Mesenchymal stem cell (in vitro differentiated cells and primary cell): ENCODE measurements around the gene ADAM12.

Experiments used
- DNase-seq: peaks from one replicate; pipeline ENCODE4 v3.0.0-alpha.2; 2013
- H2AFZ ChIP-seq: one replicate; pipeline ENCODE4 v1.6.1; 2013; ENCODE audit warnings: low read depth, mild to moderate bottlenecking, control low read depth, inconsistent platforms, low read length, moderate library complexity
- H2AK5ac ChIP-seq: 2 replicates; pipeline ENCODE4 v1.6.1; 2013; ENCODE audit warnings: low read length, moderate library complexity, mild to moderate bottlenecking, inconsistent platforms; ENCODE audit not compliant: severe bottlenecking
- H2BK120ac ChIP-seq: one replicate; pipeline ENCODE4 v1.6.1; 2013; ENCODE audit warnings: low read depth, mild to moderate bottlenecking, inconsistent platforms, low read length, moderate library complexity
- H2BK12ac ChIP-seq, 2 experiments: one replicate each; pipeline ENCODE4 v1.6.1; 2013; ENCODE audit warnings: inconsistent platforms in 2 of 2, low read length in 2 of 2, mild to moderate bottlenecking in 2 of 2, moderate library complexity in 2 of 2, control low read depth in 1 of 2
- H2BK15ac ChIP-seq: one replicate; pipeline ENCODE4 v1.6.1; 2013; ENCODE audit warnings: mild to moderate bottlenecking, low read depth, inconsistent platforms; ENCODE audit not compliant: poor library complexity, severe bottlenecking
- H2BK5ac ChIP-seq: 2 replicates; pipeline ENCODE4 v1.6.1; 2013; ENCODE audit warnings: low read depth, mild to moderate bottlenecking, low read length, control low read depth, inconsistent platforms; ENCODE audit not compliant: poor library complexity, severe bottlenecking
- H3K14ac ChIP-seq, 2 experiments: one replicate each; pipeline ENCODE4 v1.6.1; 2013; ENCODE audit warnings: inconsistent platforms in 2 of 2, low read length in 2 of 2, control low read depth in 1 of 2, mild to moderate bottlenecking in 1 of 2, moderate library complexity in 1 of 2
- H3K18ac ChIP-seq, 2 experiments: one replicate each; pipeline ENCODE4 v1.6.1; 2013; ENCODE audit warnings: inconsistent platforms in 2 of 2, low read length in 2 of 2, control low read depth in 1 of 2, low read depth in 1 of 2, mild to moderate bottlenecking in 1 of 2
- H3K23ac ChIP-seq, 2 experiments: one replicate each; pipeline ENCODE4 v1.6.1; 2013; ENCODE audit warnings: inconsistent platforms in 2 of 2, low read length in 2 of 2, mild to moderate bottlenecking in 2 of 2, moderate library complexity in 2 of 2, control low read depth in 1 of 2
- H3K27ac ChIP-seq: 2 replicates; pipeline ENCODE4 v1.5.1; 2013; ENCODE audit warnings: mild to moderate bottlenecking, moderate library complexity, low read length, control low read depth, inconsistent platforms; ENCODE audit not compliant: poor library complexity, severe bottlenecking
- H3K27me3 ChIP-seq, 2 experiments: 2 replicates each; pipeline versions ENCODE4 v1.6.1 to v1.7.0; 2013; ENCODE audit warnings: low read length in 2 of 2, mild to moderate bottlenecking in 2 of 2, moderate library complexity in 2 of 2, control low read depth in 1 of 2, inconsistent platforms in 1 of 2; ENCODE audit not compliant: control insufficient read depth in 1 of 2, insufficient read depth in 1 of 2
- H3K36me3 ChIP-seq, 2 experiments: 2 replicates each; pipeline versions ENCODE4 v1.6.1 to v1.7.0; 2013; ENCODE audit warnings: low read length in 2 of 2, control low read depth in 1 of 2, inconsistent platforms in 1 of 2, low read depth in 1 of 2, mild to moderate bottlenecking in 1 of 2; ENCODE audit not compliant: insufficient read depth in 2 of 2, control insufficient read depth in 1 of 2
- H3K4ac ChIP-seq, 2 experiments: one replicate each; pipeline ENCODE4 v1.6.1; 2013; ENCODE audit warnings: inconsistent platforms in 2 of 2, low read length in 2 of 2, mild to moderate bottlenecking in 2 of 2, moderate library complexity in 2 of 2, control low read depth in 1 of 2, low read depth in 1 of 2
- H3K4me1 ChIP-seq: 2 replicates; pipeline ENCODE4 v1.6.1; 2013; ENCODE audit warnings: low read depth, low read length, control low read depth; ENCODE audit not compliant: control insufficient read depth, insufficient read depth
- H3K4me2 ChIP-seq: 2 replicates; pipeline ENCODE4 v1.6.1; 2013; ENCODE audit warnings: low read length, mild to moderate bottlenecking, inconsistent platforms; ENCODE audit not compliant: poor library complexity, severe bottlenecking
- H3K4me3 ChIP-seq, 2 experiments: 2 replicates each; pipeline versions ENCODE4 v1.5.1 to v1.7.0; 2013; ENCODE audit warnings: low read length in 2 of 2, mild to moderate bottlenecking in 2 of 2, control low read depth in 1 of 2, low read depth in 1 of 2; ENCODE audit not compliant: insufficient read depth in 1 of 2
- H3K79me1 ChIP-seq: replicated peaks from 2 replicates; pipeline ENCODE4 v1.6.1; 2013; ENCODE audit warnings: mild to moderate bottlenecking, control low read depth, low read length, inconsistent platforms; ENCODE audit not compliant: poor library complexity, severe bottlenecking
- H3K9ac ChIP-seq: 2 replicates; pipeline ENCODE4 v1.7.0; 2013; ENCODE audit warnings: mild to moderate bottlenecking, low read length, moderate library complexity
- H3K9me3 ChIP-seq: 2 replicates; pipeline ENCODE4 v1.7.0; 2013; ENCODE audit warnings: mild to moderate bottlenecking, low read length; ENCODE audit not compliant: control insufficient read depth
- H4K8ac ChIP-seq: one replicate; pipeline ENCODE4 v1.6.1; 2013; ENCODE audit warnings: inconsistent platforms, mild to moderate bottlenecking, low read length, moderate library complexity
- H4K91ac ChIP-seq: one replicate; pipeline ENCODE4 v1.6.1; 2013; ENCODE audit warnings: mild to moderate bottlenecking, low read length, inconsistent platforms
- WGBS: methylation state at CpG from one replicate; pipeline ENCODE4 v1.1.7; 2013; ENCODE audit warnings: mixed read lengths; 5-methylcytosine and 5-hydroxymethylcytosine counted together

The ADAM12 gene

DNA sequence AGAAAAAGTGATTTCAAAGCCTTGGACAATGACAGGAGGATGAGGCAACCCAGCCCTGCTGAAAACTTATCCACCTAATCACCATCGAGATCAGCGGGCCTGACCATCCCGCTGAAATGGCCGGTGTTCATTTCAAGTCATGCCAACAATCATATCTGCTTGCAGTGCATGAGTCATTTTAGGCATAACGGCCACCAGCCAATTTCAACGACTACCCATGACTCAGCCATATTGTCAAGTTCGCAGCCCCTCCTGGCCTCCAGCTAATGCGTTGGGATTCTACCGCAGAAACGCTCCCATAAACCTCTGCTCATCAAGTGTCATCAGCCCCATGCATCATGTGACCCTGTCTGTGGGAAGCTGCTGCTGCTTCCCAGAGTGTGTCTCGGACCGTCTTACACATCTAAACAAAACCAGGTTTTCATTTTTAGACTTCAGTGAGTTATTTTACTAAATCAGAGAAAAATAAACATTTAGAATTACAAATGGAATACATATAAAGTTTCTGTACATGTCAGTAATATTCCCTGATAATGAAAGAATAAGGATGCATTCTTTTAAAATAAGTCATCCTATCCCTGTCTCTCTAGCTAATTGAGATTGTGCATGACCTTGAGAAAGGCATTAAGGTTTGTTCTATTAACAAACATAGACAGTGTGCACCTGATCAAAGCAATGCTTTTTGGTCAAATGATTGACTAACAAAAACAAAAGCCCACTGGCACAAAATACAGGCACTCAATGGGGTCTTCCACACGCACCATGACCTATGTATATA, 188.9 kb downstream of the ADAM12 start:
- Histone ChIP-seq H2AK5ac (no peak overlapping the region), H3K4me1 (peaks cover 10% of the 10 kb centered on the region), H2AFZ (no peak overlapping the region), H3K27me3 (no peaks in the 10 kb centered on the region), H3K36me3 (peaks cover 11 to 33% of the 10 kb centered on the region in 2 experiments), H3K23ac (no peak overlapping the region), H3K4me2 (no peak overlapping the region), H3K14ac (no peak overlapping the region), H4K91ac (no peak overlapping the region), H2BK15ac (no peak overlapping the region), H3K4me3 (no peak overlapping the region), H3K9ac (peak overlapping the region; percentile 68), H3K18ac (peak overlapping the region in 1 of 2 experiments; percentile 46), H4K8ac (peak overlapping the region; percentile 0), H3K79me1 (peaks cover 32% of the 10 kb centered on the region), H3K9me3 (no peaks in the 10 kb centered on the region), H3K27ac (peak overlapping the region; percentile 75), H2BK12ac (no peak overlapping the region), H3K4ac (no peak overlapping the region), H2BK120ac (no peak overlapping the region), H2BK5ac (peak overlapping the region; percentile 39)
- DNase-seq: peak; percentile 93
- WGBS: 44% methylated on average over 11 of the region's 13 CpGs

DNA sequence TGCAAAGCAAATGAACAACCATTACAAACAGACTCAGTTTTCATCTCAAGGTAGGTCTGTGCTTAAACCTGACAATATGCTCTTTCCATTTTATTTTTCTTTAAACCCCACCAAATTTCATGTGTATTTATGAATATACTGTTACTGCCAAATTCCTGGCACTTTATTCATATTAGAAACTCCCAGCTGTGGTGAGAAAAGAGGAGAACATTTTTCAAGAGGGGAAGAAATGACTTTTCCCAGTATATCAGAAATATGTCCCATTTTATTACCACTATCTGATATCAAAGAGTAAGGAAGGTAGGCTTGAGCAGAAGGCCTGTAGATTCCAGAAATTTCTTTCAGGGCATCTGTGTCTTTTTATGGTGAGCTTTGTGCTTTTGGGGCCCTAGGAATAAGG, 189.6 kb downstream of the ADAM12 start:
- no peak overlapping the region for H3K23ac ChIP-seq
- H2BK5ac ChIP-seq: no peak overlapping the region
- H2BK12ac ChIP-seq: peak overlapping the region in 1 of 2 experiments; percentile 70
- peaks cover 9% of the 10 kb centered on the region for H3K4me1 ChIP-seq
- no peak overlapping the region for H4K8ac ChIP-seq
- H3K36me3 ChIP-seq: peaks cover 11 to 35% of the 10 kb centered on the region in 2 experiments
- peaks cover 26% of the 10 kb centered on the region for H3K79me1 ChIP-seq
- no peak overlapping the region for H4K91ac ChIP-seq
- peak overlapping the region; percentile 37 to 57 for H3K18ac ChIP-seq
- H3K4me2 ChIP-seq: no peak overlapping the region
- no peak overlapping the region for H3K4ac ChIP-seq
- peak overlapping the region; percentile 68 for H3K9ac ChIP-seq
- no peaks in the 10 kb centered on the region for H3K27me3 ChIP-seq
- no peak overlapping the region for H2AFZ ChIP-seq
- no peak overlapping the region for H2AK5ac ChIP-seq
- no peak for DNase-seq
- H3K14ac ChIP-seq: peak overlapping the region in 1 of 2 experiments; percentile 79
- peak overlapping the region; percentile 75 for H3K27ac ChIP-seq
- H3K4me3 ChIP-seq: no peak overlapping the region
- H2BK15ac ChIP-seq: no peak overlapping the region
- no peak overlapping the region for H2BK120ac ChIP-seq
- H3K9me3 ChIP-seq: no peaks in the 10 kb centered on the region

GRCh38 chr10:126197036-126197543, 191.2 kb downstream of the ADAM12 start:
- Histone ChIP-seq H3K14ac (no peak overlapping the region), H3K79me1 (peaks cover 26% of the 10 kb centered on the region), H3K4me2 (no peak overlapping the region), H4K8ac (peak overlapping the region; percentile 82), H2BK15ac (peak overlapping the region; percentile 35), H2AFZ (no peak overlapping the region), H3K36me3 (peaks cover 11 to 41% of the 10 kb centered on the region in 2 experiments), H2AK5ac (no peak overlapping the region), H3K9ac (no peak overlapping the region), H3K18ac (peak overlapping the region in 1 of 2 experiments; percentile 52), H4K91ac (peak overlapping the region; percentile 41), H3K4me1 (peaks cover 8% of the 10 kb centered on the region), H3K4me3 (no peak overlapping the region), H3K27ac (no peak overlapping the region), H2BK120ac (no peak overlapping the region), H3K27me3 (no peaks in the 10 kb centered on the region), H2BK12ac (peak overlapping the region in 1 of 2 experiments; percentile 72), H3K9me3 (no peaks in the 10 kb centered on the region), H3K4ac (peak overlapping the region in 1 of 2 experiments; percentile 46), H3K23ac (no peak overlapping the region), H2BK5ac (no peak overlapping the region)
- WGBS: 94% methylated on average over 9 of the region's 9 CpGs
- DNase-seq: no peak

DNA sequence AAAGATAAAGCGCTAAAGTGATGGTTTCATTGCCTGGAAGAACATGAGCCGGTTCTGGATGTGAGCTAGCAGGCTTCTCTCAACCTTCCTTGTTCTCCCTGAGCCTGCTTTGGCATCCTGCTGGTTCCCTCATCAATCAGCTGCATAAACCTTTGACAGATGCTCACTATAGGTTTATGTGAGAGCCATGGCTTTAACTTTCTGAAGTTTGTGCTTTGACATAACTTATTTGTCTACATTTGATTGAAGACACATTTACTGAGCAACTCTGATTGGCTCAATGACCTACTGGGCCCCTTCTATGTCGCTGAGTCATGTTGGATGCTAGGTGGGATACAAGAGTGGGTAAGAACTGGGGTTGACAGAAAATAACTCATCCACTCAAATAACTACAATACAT, 192.0 kb downstream of the ADAM12 start:
- H3K79me1 ChIP-seq: peaks cover 22% of the 10 kb centered on the region
- WGBS: 96% methylated on average over 2 of the region's 3 CpGs
- no peaks in the 10 kb centered on the region for H3K9me3 ChIP-seq
- H3K9ac ChIP-seq: no peak overlapping the region
- H4K91ac ChIP-seq: no peak overlapping the region
- H3K18ac ChIP-seq: no peak overlapping the region
- H3K23ac ChIP-seq: no peak overlapping the region
- no peak overlapping the region for H3K4ac ChIP-seq
- no peak overlapping the region for H3K14ac ChIP-seq
- H2AK5ac ChIP-seq: no peak overlapping the region
- H3K4me1 ChIP-seq: peaks cover 8% of the 10 kb centered on the region
- H2BK15ac ChIP-seq: no peak overlapping the region
- H2BK5ac ChIP-seq: no peak overlapping the region
- no peak overlapping the region for H2AFZ ChIP-seq
- H3K4me2 ChIP-seq: no peak overlapping the region
- H3K4me3 ChIP-seq: no peak overlapping the region
- H2BK12ac ChIP-seq: no peak overlapping the region
- peak overlapping the region; percentile 54 for H2BK120ac ChIP-seq
- H4K8ac ChIP-seq: no peak overlapping the region
- peaks cover 7 to 33% of the 10 kb centered on the region in 2 experiments for H3K36me3 ChIP-seq
- no peak overlapping the region for H3K27ac ChIP-seq
- DNase-seq: no peak
- H3K27me3 ChIP-seq: no peaks in the 10 kb centered on the region
